ENCODE measurements around the gene EIF5B.

- TF ChIP-seq CTCF (IDR thresholded peaks at IDR 0.05 in 4 of 5, conservative IDR thresholded peaks at IDR 0.05 in 1 of 5) = no peak
- no peak for TF ChIP-seq POLR2A (IDR thresholded peaks at IDR 0.05)
Observed at GRCh38 chr2:99410276-99410675, 73.1 kb downstream of the EIF5B start.

Data from gastrocnemius medialis (tissue), 4 donors.